Thoracic aorta (tissue), 2 donors: ENCODE measurements around the gene BCDIN3D. TPM values are rescaled to one million over a fixed set of nuclear protein-coding genes. Genes with fewer than 3 reads are reported as not detected.

ENCODE experiments used
- ATAC-seq: fragments of 150-250 bp; one replicate; pipeline ENCODE4 v1.8.0; 2017; ENCODE audit warnings: low read depth; ENCODE audit not compliant: insufficient number of reproducible peaks, low FRiP score
- DNase-seq: peaks from one replicate; pipeline ENCODE4 v3.0.0-alpha.2; 2020; ENCODE audit warnings: low spot score
- H3K27ac ChIP-seq, 2 donors: fragments of 200-600 bp; sonication (generic); 1 replicate in 1 of 2; 2 replicates in 1 of 2; pipeline ENCODE4 v1.5.1; 2016; ENCODE audit warnings: mild to moderate bottlenecking in 2 of 2, moderate library complexity in 2 of 2
- H3K27me3 ChIP-seq: fragments of 200-600 bp; sonication (generic); replicated peaks from 2 replicates; pipeline ENCODE4 v1.6.0; 2016; ENCODE audit warnings: mild to moderate bottlenecking; ENCODE audit not compliant: insufficient read depth
- H3K36me3 ChIP-seq: fragments of 200-600 bp; sonication (generic); one replicate; pipeline ENCODE4 v1.5.1; 2016
- H3K4me1 ChIP-seq, 2 donors: fragments of 200-600 bp; sonication (generic); 1 replicate in 1 of 2; 2 replicates in 1 of 2; pipeline versions ENCODE4 v1.5.1 to v1.6.0; 2016; ENCODE audit warnings: low read depth in 2 of 2, mild to moderate bottlenecking in 1 of 2; ENCODE audit not compliant: control insufficient read depth in 1 of 2
- H3K4me3 ChIP-seq: fragments of 200-600 bp; sonication (generic); 2 replicates; pipeline ENCODE4 v1.5.1; 2016; ENCODE audit warnings: mild to moderate bottlenecking
- H3K9me3 ChIP-seq: fragments of 200-600 bp; sonication (generic); 2 replicates; pipeline ENCODE4 v1.5.1; 2016
- total RNA-seq, 2 donors: library from RNA; depleted of rRNA; stranded (reverse); fragments of >200 nt; gene quantifications; one replicate each; pipeline versions ENCODE4 v1.1.0 to v1.2.3, GENCODE V29; 2016
- TF ChIP-seq, protein P1 (sequence below): fragments of 200-600 bp; sonication (generic); IDR thresholded peaks from one replicate; pipeline ENCODE4 v1.5.1; 2019; ENCODE audit warnings: antibody characterized with exemption

Gene BCDIN3D
- total RNA-seq, 2 donors from 2014 or later, result 1.6 to 2.7 TPM

DNA sequence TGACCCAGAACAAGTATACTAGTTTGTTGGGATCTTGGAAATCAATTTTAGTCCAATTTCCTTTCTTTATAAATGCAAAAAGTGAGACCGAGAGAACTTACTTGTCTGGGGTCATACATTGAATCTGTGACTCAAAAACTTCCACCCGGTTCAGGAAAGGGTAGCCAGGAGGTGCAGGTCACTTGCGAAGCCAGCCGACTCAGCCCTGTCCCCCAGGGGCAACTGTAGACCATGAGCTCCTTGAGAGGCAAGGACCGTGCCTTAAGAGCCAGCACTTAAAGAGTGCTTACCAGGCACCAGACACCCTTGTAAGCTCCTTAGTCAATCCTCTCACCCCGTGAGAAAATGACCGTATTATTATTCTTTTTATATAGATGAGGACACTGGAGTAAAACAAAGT lies 505 bp upstream of the BCDIN3D start:
- no peaks in the 10 kb centered on the region for H3K36me3 ChIP-seq
- peak overlapping the region; percentile 74 for H3K4me3 ChIP-seq
- H3K9me3 ChIP-seq, result no peaks in the 10 kb centered on the region
- no peak for DNase-seq
- TF ChIP-seq, protein P1, sequence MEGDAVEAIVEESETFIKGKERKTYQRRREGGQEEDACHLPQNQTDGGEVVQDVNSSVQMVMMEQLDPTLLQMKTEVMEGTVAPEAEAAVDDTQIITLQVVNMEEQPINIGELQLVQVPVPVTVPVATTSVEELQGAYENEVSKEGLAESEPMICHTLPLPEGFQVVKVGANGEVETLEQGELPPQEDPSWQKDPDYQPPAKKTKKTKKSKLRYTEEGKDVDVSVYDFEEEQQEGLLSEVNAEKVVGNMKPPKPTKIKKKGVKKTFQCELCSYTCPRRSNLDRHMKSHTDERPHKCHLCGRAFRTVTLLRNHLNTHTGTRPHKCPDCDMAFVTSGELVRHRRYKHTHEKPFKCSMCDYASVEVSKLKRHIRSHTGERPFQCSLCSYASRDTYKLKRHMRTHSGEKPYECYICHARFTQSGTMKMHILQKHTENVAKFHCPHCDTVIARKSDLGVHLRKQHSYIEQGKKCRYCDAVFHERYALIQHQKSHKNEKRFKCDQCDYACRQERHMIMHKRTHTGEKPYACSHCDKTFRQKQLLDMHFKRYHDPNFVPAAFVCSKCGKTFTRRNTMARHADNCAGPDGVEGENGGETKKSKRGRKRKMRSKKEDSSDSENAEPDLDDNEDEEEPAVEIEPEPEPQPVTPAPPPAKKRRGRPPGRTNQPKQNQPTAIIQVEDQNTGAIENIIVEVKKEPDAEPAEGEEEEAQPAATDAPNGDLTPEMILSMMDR, result no peak
- H3K27ac ChIP-seq, result peak overlapping the region; percentile 92 to 93
- ATAC-seq, result no peak
- no peaks in the 10 kb centered on the region for H3K27me3 ChIP-seq
- H3K4me1 ChIP-seq, result peaks cover 8 to 14% of the 10 kb centered on the region in 2 donors

DNA sequence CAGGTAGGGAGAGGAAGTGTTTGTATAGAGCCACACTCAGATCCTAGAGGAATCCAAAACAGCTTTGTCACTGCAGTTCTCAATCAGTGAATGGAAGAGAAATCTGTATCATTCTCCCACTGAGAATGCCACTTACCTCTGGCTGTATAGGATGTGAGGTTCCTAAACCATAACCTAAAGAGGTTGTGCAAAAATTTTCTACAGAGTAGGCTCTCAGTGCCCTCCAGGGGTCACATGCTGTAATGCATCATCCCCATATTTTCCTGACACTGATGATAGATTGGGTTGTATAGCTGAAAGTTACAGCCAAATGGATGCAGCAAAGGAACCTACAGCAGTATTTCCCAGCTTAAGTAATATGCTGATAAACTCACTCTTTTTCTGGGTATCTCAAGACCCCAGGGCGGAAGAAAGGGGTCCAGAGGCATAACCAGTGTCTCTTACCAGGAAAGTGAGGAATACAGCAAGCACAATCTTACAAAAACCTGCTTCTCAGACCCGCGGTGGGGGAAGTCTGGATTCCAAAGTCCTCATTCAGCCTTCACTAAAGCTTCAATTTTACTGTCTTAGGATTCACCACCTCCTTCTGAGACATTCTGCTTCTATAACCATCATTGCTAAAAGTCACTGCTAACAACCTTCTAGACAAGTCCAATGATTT lies 3.8 kb downstream of the BCDIN3D start:
- no peak for ATAC-seq
- Histone ChIP-seq H3K4me1 (peaks cover 8 to 14% of the 10 kb centered on the region in 2 donors), H3K27ac (no peak overlapping the region), H3K27me3 (no peaks in the 10 kb centered on the region), H3K36me3 (no peaks in the 10 kb centered on the region), H3K9me3 (no peaks in the 10 kb centered on the region), H3K4me3 (no peak overlapping the region)
- no peak for DNase-seq
- TF ChIP-seq, protein P1, result peak; percentile 51

DNA sequence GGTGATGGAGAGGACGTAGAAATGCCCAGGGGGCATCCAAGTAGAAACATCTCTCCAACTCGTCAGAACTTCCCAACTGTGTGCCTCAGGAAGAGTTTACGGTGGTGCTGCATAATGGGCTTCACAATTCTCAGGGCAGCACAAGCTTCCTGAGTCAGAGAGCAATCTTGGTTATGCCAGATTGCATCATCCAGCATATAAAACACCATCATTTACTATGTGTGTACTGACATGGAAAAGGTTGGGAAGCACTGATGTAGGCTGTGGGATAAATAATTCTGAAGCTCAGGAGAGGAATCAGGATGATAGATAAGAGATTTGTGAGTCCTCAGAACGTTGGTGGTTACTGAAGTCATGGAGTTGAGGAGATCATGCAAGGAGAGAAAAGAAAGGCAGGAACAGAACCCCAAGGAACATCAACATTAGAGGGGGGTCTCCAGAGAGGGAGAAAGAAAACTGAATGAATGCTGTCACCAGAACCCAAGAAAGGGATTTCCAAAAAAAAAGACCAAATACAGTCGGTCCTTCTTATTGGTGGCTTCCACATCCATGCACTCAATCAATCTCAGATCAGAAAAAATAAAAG lies 10.0 kb downstream of the BCDIN3D start:
- DNase-seq, result no peak
- ATAC-seq, result no peak
- no peak overlapping the region for H3K4me3 ChIP-seq
- H3K9me3 ChIP-seq, result no peaks in the 10 kb centered on the region
- H3K27ac ChIP-seq, result no peak overlapping the region
- H3K27me3 ChIP-seq, result no peaks in the 10 kb centered on the region
- H3K4me1 ChIP-seq, result peaks cover 6 to 7% of the 10 kb centered on the region in 2 donors
- TF ChIP-seq, protein P1, result no peak
- no peaks in the 10 kb centered on the region for H3K36me3 ChIP-seq

DNA sequence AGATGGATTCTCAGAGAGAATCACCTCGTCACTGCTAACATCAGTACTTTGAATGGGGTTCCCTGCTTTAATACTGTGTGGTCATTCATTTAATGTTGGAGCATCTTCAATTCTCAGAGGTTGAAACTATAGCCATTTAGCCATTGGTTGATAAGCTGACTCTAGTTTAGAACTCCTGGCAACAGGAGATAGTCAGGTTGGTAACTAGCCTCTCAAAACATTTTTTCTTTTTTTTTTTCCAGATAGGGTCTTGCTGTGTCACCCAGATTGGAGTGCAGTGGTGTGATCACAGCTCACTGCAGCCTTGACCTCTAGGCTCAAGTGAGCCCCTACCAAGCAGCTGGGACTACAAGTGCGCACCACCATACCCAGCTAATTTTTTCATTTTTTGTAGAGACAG lies 11.2 kb downstream of the BCDIN3D start:
- Histone ChIP-seq H3K4me3 (no peak overlapping the region), H3K9me3 (no peaks in the 10 kb centered on the region), H3K36me3 (no peaks in the 10 kb centered on the region), H3K4me1 (peaks cover 12 to 15% of the 10 kb centered on the region in 2 donors), H3K27ac (no peak overlapping the region), H3K27me3 (no peaks in the 10 kb centered on the region)
- ATAC-seq, result no peak
- no peak for DNase-seq
- TF ChIP-seq, protein P1, result no peak

DNA sequence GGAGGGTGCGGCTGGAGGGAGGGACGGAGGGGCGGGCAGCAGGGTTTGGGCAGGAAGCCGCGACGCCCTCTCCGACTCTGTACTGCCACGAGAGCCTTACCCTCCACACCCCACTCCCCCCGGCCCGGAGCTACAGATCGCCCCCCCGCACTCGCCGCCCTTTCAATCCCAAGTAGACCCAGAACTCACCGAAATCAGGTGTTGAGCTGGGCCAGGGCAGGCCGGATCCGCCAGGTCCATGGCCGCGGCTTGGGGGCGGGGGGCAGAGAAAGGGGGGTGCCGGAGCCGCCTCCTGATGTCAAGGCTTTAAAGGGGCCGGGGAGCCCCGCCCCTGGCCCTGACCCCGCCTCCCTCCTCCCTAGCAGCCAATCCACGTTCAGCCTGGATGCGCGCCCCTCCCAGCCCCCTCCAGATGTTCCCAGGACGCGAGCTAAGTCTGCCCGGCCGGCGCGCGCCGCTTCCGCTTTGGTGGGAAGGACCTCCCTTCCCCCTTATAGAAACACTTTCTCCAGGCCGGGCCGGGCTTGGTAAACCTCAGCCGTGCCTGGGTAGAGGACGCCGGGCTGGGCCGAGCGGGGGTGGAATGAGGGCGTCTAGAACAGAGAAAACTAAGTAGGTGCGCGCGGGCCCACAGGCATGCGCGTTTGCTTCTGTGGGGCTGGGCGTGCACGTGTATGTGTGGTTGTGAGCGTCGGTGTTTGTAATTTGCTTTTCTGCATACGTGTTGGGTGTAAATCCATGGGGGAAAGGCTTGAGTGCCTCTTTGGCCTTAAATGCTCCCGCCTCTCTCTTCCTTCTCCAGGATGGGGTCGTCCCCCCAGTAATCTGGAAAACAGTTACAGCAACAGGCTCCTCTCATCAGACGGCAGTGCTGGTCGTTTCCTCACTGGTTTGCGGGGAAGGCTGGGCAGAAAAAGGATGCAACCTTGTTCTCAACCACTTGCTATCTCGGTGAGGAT lies 14.5 kb downstream of the BCDIN3D start, which contains the start of gene NCKAP5L:
Gene NCKAP5L (minus strand): TSS at position 281 of the 959 bp plus-strand sequence. CDS start 24,369 bp downstream, outside the sequence.
- TF ChIP-seq, protein P1, result no peak

More for the DNA sequence above, 14.5 kb downstream of the BCDIN3D start, which contains the start of gene NCKAP5L:
- H3K36me3 ChIP-seq, result no peaks in the 10 kb centered on the region
- ATAC-seq (peak; percentile 96), DNase-seq (peak; percentile 93)
- peaks cover 31 to 48% of the 10 kb centered on the region in 2 donors for H3K4me1 ChIP-seq
- H3K27ac ChIP-seq, result peak within 1 kb of the TSS; percentile 88 to 93
- peak within 1 kb of the TSS; percentile 94 for H3K4me3 ChIP-seq
- no peaks in the 10 kb centered on the region for H3K27me3 ChIP-seq
- no peaks in the 10 kb centered on the region for H3K9me3 ChIP-seq
